ENCODE data around the gene PAK1.

PAK1 gene

DNA sequence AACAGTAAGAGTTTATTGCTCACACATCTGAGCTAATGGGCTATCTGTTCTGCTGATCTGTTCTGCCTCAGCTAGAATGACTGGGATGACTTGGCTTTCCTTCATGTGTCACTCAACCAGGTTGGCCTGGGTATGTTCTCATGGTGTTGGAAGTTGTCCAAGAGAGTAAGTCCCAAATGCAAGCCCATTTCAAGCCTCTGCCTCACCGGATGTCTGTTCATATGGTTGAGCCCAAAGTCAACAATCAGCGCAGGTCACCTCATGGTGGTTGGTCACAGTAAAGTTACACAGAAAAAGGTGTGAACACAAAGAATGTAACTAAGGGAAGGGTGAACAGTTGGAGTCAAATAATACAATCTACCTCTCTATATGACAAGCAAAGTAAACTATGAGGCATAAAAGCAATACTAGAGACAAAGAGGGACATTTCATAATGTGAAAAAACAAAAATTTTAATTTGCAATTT is 174.3 kb downstream of the PAK1 start:
- H2AK5ac ChIP-seq (ENCODE audit: low read depth, low read length), result no peak overlapping the region
- no peak overlapping the region for H3K4ac ChIP-seq (ENCODE audit: low read length)
- no peak overlapping the region for H2BK15ac ChIP-seq (ENCODE audit: low read length)
- H3K4me2 ChIP-seq (ENCODE audit: insufficient read depth, low read length, poor library complexity, severe bottlenecking), result no peak overlapping the region
- no peak overlapping the region for H2AFZ ChIP-seq (ENCODE audit: low read length)
- no peak overlapping the region for H2BK12ac ChIP-seq (ENCODE audit: low read length)
- no peak overlapping the region for H3K14ac ChIP-seq (ENCODE audit: low read length)
- H3K18ac ChIP-seq (ENCODE audit: low read length), result no peak overlapping the region
- no peaks in the 10 kb centered on the region for H3K9me3 ChIP-seq (replicated peaks in 1 of 2; ENCODE audit: control insufficient read depth in 2 of 2, insufficient read depth in 1 of 2, low read depth in 1 of 2, low read length in 2 of 2)
- H2BK5ac ChIP-seq (ENCODE audit: low read length), result no peak overlapping the region
- no peaks in the 10 kb centered on the region for H3K79me1 ChIP-seq (ENCODE audit: low read depth, low read length)
- no peak overlapping the region for H3K23ac ChIP-seq (ENCODE audit: low read depth, low read length, poor library complexity)
- H4K8ac ChIP-seq (ENCODE audit: low read depth, low read length), result no peak overlapping the region
- no peaks in the 10 kb centered on the region for H3K36me3 ChIP-seq (replicated peaks in 1 of 2; ENCODE audit: control insufficient read depth in 2 of 2, insufficient read depth in 2 of 2, low read length in 2 of 2)
- H3K27me3 ChIP-seq (ENCODE audit: control insufficient read depth in 3 of 3, insufficient read depth in 3 of 3, low read depth in 1 of 3, low read length in 3 of 3), result no peaks in the 10 kb centered on the region
- H3K9ac ChIP-seq (ENCODE audit: low read depth, low read length, poor library complexity), result no peak overlapping the region
- no peak for DNase-seq (ENCODE audit: low spot score)
- H4K91ac ChIP-seq (ENCODE audit: low read depth, low read length, poor library complexity), result no peak overlapping the region
- H3K27ac ChIP-seq (replicated peaks; ENCODE audit: low read length), result no peak overlapping the region
- WGBS, 2 donors (ENCODE audit: extremely low coverage in 2 of 2, insufficient read length in 2 of 2, insufficient replicate concordance in 1 of 2), result no CpG with 5 or more reads among the region's 2 CpGs
- H3K4me3 ChIP-seq (ENCODE audit: low read length in 2 of 2), result no peak overlapping the region
- no peak overlapping the region for H2BK120ac ChIP-seq (ENCODE audit: low read depth, low read length)
- no peaks in the 10 kb centered on the region for H3K4me1 ChIP-seq (ENCODE audit: control insufficient read depth in 2 of 2, insufficient read depth in 1 of 2, low read depth in 1 of 2, low read length in 2 of 2)

DNA sequence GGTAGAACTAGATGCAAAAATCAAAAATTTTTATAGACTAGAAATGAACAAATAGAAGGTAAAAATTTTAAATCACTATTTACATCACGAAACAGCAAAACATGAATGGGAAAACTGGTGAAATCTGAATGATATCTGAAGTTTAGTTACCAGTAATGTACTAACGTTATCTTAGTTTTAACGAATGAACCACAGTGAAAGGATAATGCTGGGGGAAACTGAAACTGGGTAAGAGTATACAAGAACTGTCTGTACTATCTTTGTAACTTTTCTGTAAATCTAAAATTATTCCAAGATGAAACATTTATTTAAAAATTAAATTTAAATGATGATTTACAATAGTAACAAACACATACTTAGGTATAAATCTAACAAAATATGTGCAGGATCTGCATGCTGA is 179.9 kb downstream of the PAK1 start:
- H3K4me1 ChIP-seq (ENCODE audit: control insufficient read depth in 2 of 2, insufficient read depth in 1 of 2, low read depth in 1 of 2, low read length in 2 of 2), result no peaks in the 10 kb centered on the region
- no peak overlapping the region for H3K9ac ChIP-seq (ENCODE audit: low read depth, low read length, poor library complexity)
- H3K4me3 ChIP-seq (ENCODE audit: low read length in 2 of 2), result no peak overlapping the region
- no peaks in the 10 kb centered on the region for H3K27me3 ChIP-seq (ENCODE audit: control insufficient read depth in 3 of 3, insufficient read depth in 3 of 3, low read depth in 1 of 3, low read length in 3 of 3)
- H4K8ac ChIP-seq (ENCODE audit: low read depth, low read length), result no peak overlapping the region
- H3K18ac ChIP-seq (ENCODE audit: low read length), result no peak overlapping the region
- H3K14ac ChIP-seq (ENCODE audit: low read length), result no peak overlapping the region
- H2BK120ac ChIP-seq (ENCODE audit: low read depth, low read length), result no peak overlapping the region
- no peak overlapping the region for H3K23ac ChIP-seq (ENCODE audit: low read depth, low read length, poor library complexity)
- H3K4ac ChIP-seq (ENCODE audit: low read length), result no peak overlapping the region
- H3K4me2 ChIP-seq (ENCODE audit: insufficient read depth, low read length, poor library complexity, severe bottlenecking), result no peak overlapping the region
- H2AFZ ChIP-seq (ENCODE audit: low read length), result no peak overlapping the region
- H2BK5ac ChIP-seq (ENCODE audit: low read length), result no peak overlapping the region
- H2BK12ac ChIP-seq (ENCODE audit: low read length), result no peak overlapping the region
- WGBS, 2 donors (ENCODE audit: extremely low coverage in 2 of 2, insufficient read length in 2 of 2, insufficient replicate concordance in 1 of 2), result no CpG with 5 or more reads among the region's 3 CpGs
- DNase-seq (ENCODE audit: low spot score), result no peak
- H3K79me1 ChIP-seq (ENCODE audit: low read depth, low read length), result no peaks in the 10 kb centered on the region
- H2BK15ac ChIP-seq (ENCODE audit: low read length), result no peak overlapping the region
- no peak overlapping the region for H4K91ac ChIP-seq (ENCODE audit: low read depth, low read length, poor library complexity)
- no peaks in the 10 kb centered on the region for H3K36me3 ChIP-seq (replicated peaks in 1 of 2; ENCODE audit: control insufficient read depth in 2 of 2, insufficient read depth in 2 of 2, low read length in 2 of 2)
- H2AK5ac ChIP-seq (ENCODE audit: low read depth, low read length), result no peak overlapping the region
- no peak overlapping the region for H3K27ac ChIP-seq (replicated peaks; ENCODE audit: low read length)
- H3K9me3 ChIP-seq (replicated peaks in 1 of 2; ENCODE audit: control insufficient read depth in 2 of 2, insufficient read depth in 1 of 2, low read depth in 1 of 2, low read length in 2 of 2), result peaks cover 1 to 4% of the 10 kb centered on the region in 2 donors

DNA sequence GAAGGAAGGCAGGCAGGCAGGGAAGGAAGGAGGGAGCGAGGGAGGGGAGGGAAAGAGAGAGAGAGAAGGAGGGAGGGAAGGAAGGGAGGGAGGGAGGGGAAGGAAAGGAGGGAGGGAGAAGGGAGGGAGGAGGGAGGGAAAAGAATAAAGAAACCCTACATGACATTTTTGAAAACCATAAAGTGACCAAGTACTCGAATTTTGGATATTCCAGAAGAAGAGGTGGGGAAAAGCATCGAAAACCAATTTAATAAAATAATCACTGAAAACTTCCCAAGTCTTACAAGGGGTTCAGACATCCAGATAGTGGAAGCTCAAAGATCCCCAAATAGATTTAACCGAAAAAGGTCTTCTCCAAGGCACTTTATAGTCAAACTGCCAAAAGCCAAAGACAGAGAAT is 184.2 kb downstream of the PAK1 start:
- H2AFZ ChIP-seq (ENCODE audit: low read length), result no peak overlapping the region
- no peak overlapping the region for H3K4me2 ChIP-seq (ENCODE audit: insufficient read depth, low read length, poor library complexity, severe bottlenecking)
- no peak overlapping the region for H2AK5ac ChIP-seq (ENCODE audit: low read depth, low read length)
- no peaks in the 10 kb centered on the region for H3K4me1 ChIP-seq (ENCODE audit: control insufficient read depth in 2 of 2, insufficient read depth in 1 of 2, low read depth in 1 of 2, low read length in 2 of 2)
- H2BK15ac ChIP-seq (ENCODE audit: low read length), result no peak overlapping the region
- H3K79me1 ChIP-seq (ENCODE audit: low read depth, low read length), result no peaks in the 10 kb centered on the region
- H3K36me3 ChIP-seq (replicated peaks in 1 of 2; ENCODE audit: control insufficient read depth in 2 of 2, insufficient read depth in 2 of 2, low read length in 2 of 2), result no peaks in the 10 kb centered on the region
- no peak overlapping the region for H3K14ac ChIP-seq (ENCODE audit: low read length)
- H3K23ac ChIP-seq (ENCODE audit: low read depth, low read length, poor library complexity), result no peak overlapping the region
- no peak overlapping the region for H3K27ac ChIP-seq (replicated peaks; ENCODE audit: low read length)
- H2BK5ac ChIP-seq (ENCODE audit: low read length), result no peak overlapping the region
- H3K4me3 ChIP-seq (ENCODE audit: low read length in 2 of 2), result no peak overlapping the region
- no peak overlapping the region for H3K9ac ChIP-seq (ENCODE audit: low read depth, low read length, poor library complexity)
- H4K8ac ChIP-seq (ENCODE audit: low read depth, low read length), result no peak overlapping the region
- no peak overlapping the region for H2BK12ac ChIP-seq (ENCODE audit: low read length)
- peaks cover 0 to 6% (median 0%) of the 10 kb centered on the region in 3 experiments for H3K27me3 ChIP-seq (ENCODE audit: control insufficient read depth in 3 of 3, insufficient read depth in 3 of 3, low read depth in 1 of 3, low read length in 3 of 3)
- no peak for DNase-seq (ENCODE audit: low spot score)
- H3K9me3 ChIP-seq (replicated peaks in 1 of 2; ENCODE audit: control insufficient read depth in 2 of 2, insufficient read depth in 1 of 2, low read depth in 1 of 2, low read length in 2 of 2), result peaks cover 1 to 4% of the 10 kb centered on the region in 2 donors
- H2BK120ac ChIP-seq (ENCODE audit: low read depth, low read length), result no peak overlapping the region
- H3K18ac ChIP-seq (ENCODE audit: low read length), result no peak overlapping the region
- no peak overlapping the region for H4K91ac ChIP-seq (ENCODE audit: low read depth, low read length, poor library complexity)
- no peak overlapping the region for H3K4ac ChIP-seq (ENCODE audit: low read length)
- no CpG with 5 or more reads among the region's 4 CpGs for WGBS, 2 donors (ENCODE audit: extremely low coverage in 2 of 2, insufficient read length in 2 of 2, insufficient replicate concordance in 1 of 2)

DNA sequence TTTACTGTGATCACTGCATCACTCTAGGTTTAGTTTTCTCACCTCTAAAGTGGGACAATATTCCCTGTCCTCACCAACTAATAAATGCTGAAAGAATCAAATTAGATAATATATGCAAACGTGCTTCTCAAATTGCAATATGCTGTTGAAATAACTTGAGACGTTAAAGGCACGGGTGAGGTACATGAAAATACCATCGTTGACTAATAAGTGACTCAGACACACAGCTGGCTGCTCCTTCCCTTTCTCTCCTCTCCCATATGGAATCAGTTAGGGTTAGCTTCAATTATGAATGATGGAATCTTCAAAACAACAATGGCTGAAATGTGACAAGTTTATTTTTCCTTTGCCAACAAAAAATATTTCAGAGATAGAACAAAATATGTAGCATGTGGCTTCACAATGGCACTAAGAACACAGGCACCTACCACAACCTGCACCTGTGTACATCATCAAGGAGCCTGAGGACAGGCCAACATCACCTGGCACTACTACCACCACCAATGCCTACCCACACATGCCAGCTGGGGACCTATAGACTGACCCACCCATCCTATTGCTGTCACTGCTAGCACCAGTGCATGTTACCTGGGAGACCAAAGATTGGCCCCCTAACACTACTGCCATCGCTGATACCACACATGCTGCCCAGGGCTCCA is 186.2 kb downstream of the PAK1 start:
- peak overlapping the region; percentile 12 for H2BK12ac ChIP-seq (ENCODE audit: low read length)
- H3K79me1 ChIP-seq (ENCODE audit: low read depth, low read length), result no peaks in the 10 kb centered on the region
- no peak overlapping the region for H4K8ac ChIP-seq (ENCODE audit: low read depth, low read length)
- no peak overlapping the region for H3K14ac ChIP-seq (ENCODE audit: low read length)
- no peaks in the 10 kb centered on the region for H3K4me1 ChIP-seq (ENCODE audit: control insufficient read depth in 2 of 2, insufficient read depth in 1 of 2, low read depth in 1 of 2, low read length in 2 of 2)
- H2BK5ac ChIP-seq (ENCODE audit: low read length), result no peak overlapping the region
- no peak overlapping the region for H3K4me2 ChIP-seq (ENCODE audit: insufficient read depth, low read length, poor library complexity, severe bottlenecking)
- H3K27ac ChIP-seq (replicated peaks; ENCODE audit: low read length), result no peak overlapping the region
- no peak overlapping the region for H3K18ac ChIP-seq (ENCODE audit: low read length)
- H3K23ac ChIP-seq (ENCODE audit: low read depth, low read length, poor library complexity), result no peak overlapping the region
- peaks cover 0 to 1% of the 10 kb centered on the region in 2 donors for H3K36me3 ChIP-seq (replicated peaks in 1 of 2; ENCODE audit: control insufficient read depth in 2 of 2, insufficient read depth in 2 of 2, low read length in 2 of 2)
- H2BK15ac ChIP-seq (ENCODE audit: low read length), result no peak overlapping the region
- peaks cover 0 to 7% (median 0%) of the 10 kb centered on the region in 3 experiments for H3K27me3 ChIP-seq (ENCODE audit: control insufficient read depth in 3 of 3, insufficient read depth in 3 of 3, low read depth in 1 of 3, low read length in 3 of 3)
- H4K91ac ChIP-seq (ENCODE audit: low read depth, low read length, poor library complexity), result no peak overlapping the region
- H3K4me3 ChIP-seq (ENCODE audit: low read length in 2 of 2), result no peak overlapping the region
- no peak overlapping the region for H3K4ac ChIP-seq (ENCODE audit: low read length)
- no peak overlapping the region for H2BK120ac ChIP-seq (ENCODE audit: low read depth, low read length)
- no peak overlapping the region for H3K9ac ChIP-seq (ENCODE audit: low read depth, low read length, poor library complexity)
- no peak overlapping the region for H2AK5ac ChIP-seq (ENCODE audit: low read depth, low read length)
- H3K9me3 ChIP-seq (replicated peaks in 1 of 2; ENCODE audit: control insufficient read depth in 2 of 2, insufficient read depth in 1 of 2, low read depth in 1 of 2, low read length in 2 of 2), result no peaks in the 10 kb centered on the region
- H2AFZ ChIP-seq (ENCODE audit: low read length), result no peak overlapping the region
- no peak for DNase-seq (ENCODE audit: low spot score)
- WGBS, 2 donors (ENCODE audit: extremely low coverage in 2 of 2, insufficient read length in 2 of 2, insufficient replicate concordance in 1 of 2), result no CpG with 5 or more reads among the region's 5 CpGs

Data from neuronal stem cell (in vitro differentiated cells).